ENCODE data around the gene SUFU.
"Not testable (repeated sequence)": the region's sequence is repeated elsewhere in the genome, so short reads cannot be mapped to it uniquely, and the experiment has no call there.

Gene SUFU

GRCh38 chr10:102515724-102516123 is 12.0 kb downstream of the SUFU start:
- no peak for DNase-seq

- no peak for DNase-seq
These were observed 13.8 kb downstream of the SUFU start for GRCh38 chr10:102517553-102517952.

GRCh38 chr10:102519246-102519825 is 15.6 kb downstream of the SUFU start:
- DNase-seq = no peak

GRCh38 chr10:102522874-102523249 is 19.1 kb downstream of the SUFU start:
- DNase-seq = no peak

- no peak for DNase-seq
These were observed 19.7 kb downstream of the SUFU start for GRCh38 chr10:102523250-102524029.

- DNase-seq = no peak
These were observed 21.0 kb downstream of the SUFU start for GRCh38 chr10:102524746-102525145.

- DNase-seq = no peak
These were observed 23.8 kb downstream of the SUFU start for GRCh38 chr10:102527546-102527945.

- DNase-seq = no peak
These were observed 30.6 kb downstream of the SUFU start for GRCh38 chr10:102534333-102534732.

- not testable (repeated sequence) for DNase-seq
These were observed 31.2 kb downstream of the SUFU start for GRCh38 chr10:102534966-102535365.

- no peak for DNase-seq
These were observed 31.8 kb downstream of the SUFU start for GRCh38 chr10:102535481-102536147.

GRCh38 chr10:102537367-102537766 is 33.6 kb downstream of the SUFU start:
- DNase-seq = no peak

GRCh38 chr10:102537948-102538347 is 34.2 kb downstream of the SUFU start:
- DNase-seq = no peak

- no peak for DNase-seq
These were observed 35.0 kb downstream of the SUFU start for GRCh38 chr10:102538811-102539210.

GRCh38 chr10:102540023-102540422 is 36.3 kb downstream of the SUFU start:
- no peak for DNase-seq

- DNase-seq = no peak
These were observed 39.1 kb downstream of the SUFU start for GRCh38 chr10:102542800-102543418.

GRCh38 chr10:102545265-102545871 is 41.6 kb downstream of the SUFU start:
- DNase-seq = no peak

- no peak for DNase-seq
These were observed 42.2 kb downstream of the SUFU start for GRCh38 chr10:102545997-102546396.

GRCh38 chr10:102546606-102547320 is 43.0 kb downstream of the SUFU start:
- no peak for DNase-seq

GRCh38 chr10:102549549-102549948 is 45.8 kb downstream of the SUFU start:
- no peak for DNase-seq

- no peak for DNase-seq
These were observed 47.0 kb downstream of the SUFU start for GRCh38 chr10:102550636-102551210.

- DNase-seq = no peak
These were observed 48.8 kb downstream of the SUFU start for GRCh38 chr10:102552533-102552932.

- DNase-seq = no peak
These were observed 50.0 kb downstream of the SUFU start for GRCh38 chr10:102553771-102554170.
